HG03039 (cell line): Measurements from ENCODE around the gene FAM53B.

ENCODE experiments used
- ATAC-seq: cut with Tn5 transposase; IDR thresholded peaks from one replicate; pipeline ENCODE4 v1.9.1; 2021; ENCODE audit warnings: mild to moderate bottlenecking, moderate library complexity; ENCODE audit not compliant: unreplicated experiment

Gene FAM53B

GRCh38 chr10:124697837-124698544 lies 46.2 kb downstream of the FAM53B start:
- no peak for ATAC-seq

GRCh38 chr10:124697443-124697836 lies 46.7 kb downstream of the FAM53B start:
- no peak for ATAC-seq

GRCh38 chr10:124696446-124697392 lies 47.5 kb downstream of the FAM53B start:
- ATAC-seq = peak; percentile 55

- ATAC-seq = no peak
Measured at GRCh38 chr10:124695259-124695658, 48.9 kb downstream of the FAM53B start.

- ATAC-seq = no peak
Measured at GRCh38 chr10:124694481-124695220, 49.5 kb downstream of the FAM53B start.

- ATAC-seq = no peak
Measured at GRCh38 chr10:124693801-124694416, 50.3 kb downstream of the FAM53B start.

- no peak for ATAC-seq
Measured at GRCh38 chr10:124693396-124693795, 50.8 kb downstream of the FAM53B start.

GRCh38 chr10:124692100-124692446 lies 52.1 kb downstream of the FAM53B start:
- ATAC-seq = no peak

GRCh38 chr10:124691421-124692099 lies 52.6 kb downstream of the FAM53B start:
- ATAC-seq = no peak

- ATAC-seq = no peak
Measured at GRCh38 chr10:124691002-124691401, 53.2 kb downstream of the FAM53B start.

GRCh38 chr10:124689911-124690498 lies 54.2 kb downstream of the FAM53B start:
- ATAC-seq = no peak

GRCh38 chr10:124688889-124689670 lies 55.1 kb downstream of the FAM53B start:
- peak; percentile 85 for ATAC-seq

GRCh38 chr10:124688386-124688785 lies 55.8 kb downstream of the FAM53B start:
- no peak for ATAC-seq

GRCh38 chr10:124686707-124687376 lies 57.3 kb downstream of the FAM53B start:
- ATAC-seq = no peak

- no peak for ATAC-seq
Measured at GRCh38 chr10:124685261-124685660, 58.9 kb downstream of the FAM53B start.

GRCh38 chr10:124683814-124684213 lies 60.4 kb downstream of the FAM53B start:
- ATAC-seq = no peak

- no peak for ATAC-seq
Measured at GRCh38 chr10:124681626-124682552, 62.3 kb downstream of the FAM53B start.

- no peak for ATAC-seq
Measured at GRCh38 chr10:124681091-124681490, 63.1 kb downstream of the FAM53B start.
